ENCODE measurements around the gene HYAL2. TPM values are rescaled to one million over a fixed set of nuclear protein-coding genes. Genes with fewer than 3 reads are reported as not detected.

HYAL2 gene
- total RNA-seq, 2 donors from 2014 or later: 5.6 to 11.1 TPM

GRCh38 chr3:50355829-50356552 is 33.4 kb upstream of the HYAL2 start:
- DNase-seq (ENCODE audit: low spot score) (no peak), ATAC-seq (no peak)
- peak overlapping the region in 1 of 2 donors; percentile 94 for H3K27ac Mint-ChIP-seq
- H3K4me1 Mint-ChIP-seq (ENCODE audit: low read depth in 2 of 2): peaks cover 36 to 53% of the 10 kb centered on the region in 2 donors
- peaks cover 14% of the 10 kb centered on the region for H3K36me3 Mint-ChIP-seq
- H3K4me3 Mint-ChIP-seq: peak overlapping the region; percentile 97
- H3K9me3 Mint-ChIP-seq: no peaks in the 10 kb centered on the region
- H3K27me3 Mint-ChIP-seq: no peaks in the 10 kb centered on the region

GRCh38 chr3:50354850-50355249 is 32.3 kb upstream of the HYAL2 start:
- Mint-ChIP-seq H3K9me3 (no peaks in the 10 kb centered on the region), H3K4me1 (ENCODE audit: low read depth in 2 of 2) (peaks cover 43 to 58% of the 10 kb centered on the region in 2 donors), H3K4me3 (no peak overlapping the region), H3K27ac (no peak overlapping the region), H3K36me3 (peaks cover 14% of the 10 kb centered on the region), H3K27me3 (no peaks in the 10 kb centered on the region)
- ATAC-seq (no peak), DNase-seq (ENCODE audit: low spot score) (no peak)

GRCh38 chr3:50354186-50354764 is 31.7 kb upstream of the HYAL2 start:
- no peak for DNase-seq (ENCODE audit: low spot score)
- Mint-ChIP-seq H3K9me3 (no peaks in the 10 kb centered on the region), H3K36me3 (peaks cover 14% of the 10 kb centered on the region), H3K4me3 (no peak overlapping the region), H3K4me1 (ENCODE audit: low read depth in 2 of 2) (peaks cover 40 to 55% of the 10 kb centered on the region in 2 donors), H3K27me3 (no peaks in the 10 kb centered on the region), H3K27ac (no peak overlapping the region)
- no peak for ATAC-seq

- H3K27ac Mint-ChIP-seq: peak overlapping the region in 1 of 2 donors; percentile 45
- peaks cover 12% of the 10 kb centered on the region for H3K36me3 Mint-ChIP-seq
- ATAC-seq (no peak), DNase-seq (ENCODE audit: low spot score) (no peak)
- H3K4me3 Mint-ChIP-seq: no peak overlapping the region
- no peaks in the 10 kb centered on the region for H3K9me3 Mint-ChIP-seq
- H3K4me1 Mint-ChIP-seq (ENCODE audit: low read depth in 2 of 2): peaks cover 40 to 57% of the 10 kb centered on the region in 2 donors
- H3K27me3 Mint-ChIP-seq: no peaks in the 10 kb centered on the region
These were observed 30.9 kb upstream of the HYAL2 start for GRCh38 chr3:50353245-50354004.

GRCh38 chr3:50352781-50353180 is 30.2 kb upstream of the HYAL2 start:
- Mint-ChIP-seq H3K9me3 (no peaks in the 10 kb centered on the region), H3K36me3 (peaks cover 6% of the 10 kb centered on the region), H3K4me1 (ENCODE audit: low read depth in 2 of 2) (peaks cover 40 to 57% of the 10 kb centered on the region in 2 donors), H3K4me3 (no peak overlapping the region), H3K27ac (peak overlapping the region in 1 of 2 donors; percentile 45), H3K27me3 (no peaks in the 10 kb centered on the region)
- DNase-seq (ENCODE audit: low spot score) (no peak), ATAC-seq (no peak)

- Mint-ChIP-seq H3K4me1 (ENCODE audit: low read depth in 2 of 2) (peaks cover 35 to 47% of the 10 kb centered on the region in 2 donors), H3K27me3 (no peaks in the 10 kb centered on the region), H3K4me3 (peak overlapping the region; percentile 98), H3K36me3 (peaks cover 6% of the 10 kb centered on the region), H3K9me3 (no peaks in the 10 kb centered on the region), H3K27ac (peak overlapping the region; percentile 93 to 96)
- ATAC-seq: no peak
- no peak for DNase-seq (ENCODE audit: low spot score)
These were observed 28.8 kb upstream of the HYAL2 start for GRCh38 chr3:50351323-50351697.

- Mint-ChIP-seq H3K27me3 (no peaks in the 10 kb centered on the region), H3K27ac (peak within 1 kb of the TSS; percentile 93 to 96)
These were observed 28.2 kb upstream of the HYAL2 start, which contains the start of the genes CYB561D2 and NPRL2 for GRCh38 chr3:50350527-50351322. Gene CYB561D2, plus strand, starts transcription at chr3:50350862. Its CDS starts 572 bp downstream, at chr3:50351434. Gene NPRL2, minus strand, starts transcription at chr3:50350775. Its CDS starts 123 bp downstream, at chr3:50350652.

GRCh38 chr3:50350213-50350526 is 27.6 kb upstream of the HYAL2 start:
- Mint-ChIP-seq H3K27me3 (no peaks in the 10 kb centered on the region), H3K9me3 (no peaks in the 10 kb centered on the region), H3K4me3 (peak overlapping the region; percentile 98), H3K36me3 (peaks cover 6% of the 10 kb centered on the region), H3K4me1 (ENCODE audit: low read depth in 2 of 2) (peaks cover 42 to 47% of the 10 kb centered on the region in 2 donors), H3K27ac (peak overlapping the region; percentile 93 to 96)
- DNase-seq (ENCODE audit: low spot score) (no peak), ATAC-seq (no peak)

More at GRCh38 chr3:50350527-50351322, 28.2 kb upstream of the HYAL2 start, which contains the start of the genes CYB561D2 and NPRL2:
- ATAC-seq (peak; percentile 95 to 96), DNase-seq (ENCODE audit: low spot score) (peak; percentile 99)
- Mint-ChIP-seq H3K4me1 (ENCODE audit: low read depth in 2 of 2) (peaks cover 41 to 51% of the 10 kb centered on the region in 2 donors), H3K9me3 (no peaks in the 10 kb centered on the region), H3K4me3 (peak within 1 kb of the TSS; percentile 98), H3K36me3 (peaks cover 6% of the 10 kb centered on the region)

- DNase-seq (ENCODE audit: low spot score) (no peak), ATAC-seq (no peak)
- Mint-ChIP-seq H3K9me3 (no peaks in the 10 kb centered on the region), H3K4me1 (ENCODE audit: low read depth in 2 of 2) (peaks cover 42 to 53% of the 10 kb centered on the region in 2 donors), H3K27ac (peak overlapping the region in 1 of 2 donors; percentile 43), H3K4me3 (no peak overlapping the region), H3K36me3 (no peaks in the 10 kb centered on the region), H3K27me3 (no peaks in the 10 kb centered on the region)
These were observed 24.8 kb upstream of the HYAL2 start for GRCh38 chr3:50347187-50347813.

- peak within 1 kb of the TSS; percentile 77 for H3K4me3 Mint-ChIP-seq
- no peaks in the 10 kb centered on the region for H3K9me3 Mint-ChIP-seq
- H3K27me3 Mint-ChIP-seq: no peaks in the 10 kb centered on the region
- DNase-seq (ENCODE audit: low spot score): peak; percentile 83
- H3K36me3 Mint-ChIP-seq: no peaks in the 10 kb centered on the region
- peak in 1 of 2 donors; percentile 34 for ATAC-seq
- H3K4me1 Mint-ChIP-seq (ENCODE audit: low read depth in 2 of 2): peaks cover 41 to 55% of the 10 kb centered on the region in 2 donors
- H3K27ac Mint-ChIP-seq: peak within 1 kb of the TSS in 1 of 2 donors; percentile 63
These were observed 23.2 kb upstream of the HYAL2 start, which contains the start of gene ZMYND10 for GRCh38 chr3:50345586-50346234. Gene ZMYND10, minus strand, starts transcription at chr3:50345732. Its CDS starts 153 bp downstream, at chr3:50345579.

- Mint-ChIP-seq H3K4me3 (no peak overlapping the region), H3K27me3 (no peaks in the 10 kb centered on the region), H3K9me3 (no peaks in the 10 kb centered on the region), H3K27ac (no peak overlapping the region), H3K4me1 (ENCODE audit: low read depth in 2 of 2) (peaks cover 36 to 52% of the 10 kb centered on the region in 2 donors), H3K36me3 (no peaks in the 10 kb centered on the region)
- no peak for ATAC-seq
- DNase-seq (ENCODE audit: low spot score): no peak
These were observed 22.5 kb upstream of the HYAL2 start for GRCh38 chr3:50345008-50345407.

- Mint-ChIP-seq H3K9me3 (no peaks in the 10 kb centered on the region), H3K4me1 (ENCODE audit: low read depth in 2 of 2) (peaks cover 44 to 55% of the 10 kb centered on the region in 2 donors), H3K27me3 (no peaks in the 10 kb centered on the region), H3K27ac (peak overlapping the region in 1 of 2 donors; percentile 17), H3K4me3 (no peak overlapping the region), H3K36me3 (no peaks in the 10 kb centered on the region)
- DNase-seq (ENCODE audit: low spot score) (no peak), ATAC-seq (no peak)
These were observed 20.5 kb upstream of the HYAL2 start for GRCh38 chr3:50342813-50343633.

Data from natural killer cell treated with Interleukin-12 subunit alpha and Interleukin-12 subunit beta and Interleukin-15 and Interleukin-18, amount 100 ng/mL, for 72 hours (primary cell).